ENCODE results near the gene INAFM2.

Gene INAFM2

GRCh38 chr15:40287505-40287904 is 36.0 kb upstream of the INAFM2 start:
- Histone ChIP-seq H3K79me2 (ENCODE audit: insufficient read depth, low read length) (no peaks in the 10 kb centered on the region), H3K4me1 (ENCODE audit: insufficient read depth, low read length, severe bottlenecking) (peaks cover 7% of the 10 kb centered on the region), H3K36me3 (ENCODE audit: insufficient read depth, low read length) (no peaks in the 10 kb centered on the region), H3K9ac (ENCODE audit: low read length) (no peak overlapping the region), H3K4me3 (ENCODE audit: low read depth, low read length, poor library complexity, severe bottlenecking) (no peak overlapping the region), H2AFZ (ENCODE audit: low read length) (no peak overlapping the region), H3K9me2 (ENCODE audit: low read depth, low read length) (no peaks in the 10 kb centered on the region), H4K20me1 (ENCODE audit: insufficient read depth, low read length) (no peaks in the 10 kb centered on the region), H3K9me3 (ENCODE audit: low read length) (no peaks in the 10 kb centered on the region), H3F3A (ENCODE audit: insufficient read depth, low read length) (no peaks in the 10 kb centered on the region), H3K4me2 (ENCODE audit: low read length) (no peak overlapping the region), H3K27ac (ENCODE audit: low read depth, low read length, poor library complexity, severe bottlenecking) (no peak overlapping the region), H3K27me3 (ENCODE audit: insufficient read depth, low read length) (no peaks in the 10 kb centered on the region; the same call in 1 of the 2 replicates)
- TF ChIP-seq EZH2 (IDR thresholded peaks at IDR 0.05; ENCODE audit: borderline replicate concordance, low read length) = no peak
- TF ChIP-seq CTCF (IDR thresholded peaks at IDR 0.05; ENCODE audit: low read length) = no peak

GRCh38 chr15:40287968-40288367 is 35.5 kb upstream of the INAFM2 start:
- Histone ChIP-seq H4K20me1 (ENCODE audit: insufficient read depth, low read length) (no peaks in the 10 kb centered on the region), H3K27ac (ENCODE audit: low read depth, low read length, poor library complexity, severe bottlenecking) (no peak overlapping the region), H3K79me2 (ENCODE audit: insufficient read depth, low read length) (no peaks in the 10 kb centered on the region), H3K4me1 (ENCODE audit: insufficient read depth, low read length, severe bottlenecking) (peaks cover 3% of the 10 kb centered on the region), H2AFZ (ENCODE audit: low read length) (no peak overlapping the region), H3K9me3 (ENCODE audit: low read length) (no peaks in the 10 kb centered on the region), H3K9ac (ENCODE audit: low read length) (no peak overlapping the region), H3K27me3 (ENCODE audit: insufficient read depth, low read length) (no peaks in the 10 kb centered on the region; the same call in 1 of the 2 replicates), H3K9me2 (ENCODE audit: low read depth, low read length) (no peaks in the 10 kb centered on the region), H3K4me2 (ENCODE audit: low read length) (no peak overlapping the region), H3F3A (ENCODE audit: insufficient read depth, low read length) (no peaks in the 10 kb centered on the region), H3K4me3 (ENCODE audit: low read depth, low read length, poor library complexity, severe bottlenecking) (no peak overlapping the region), H3K36me3 (ENCODE audit: insufficient read depth, low read length) (no peaks in the 10 kb centered on the region)
- TF ChIP-seq CTCF (IDR thresholded peaks at IDR 0.05; ENCODE audit: low read length) (no peak), EZH2 (IDR thresholded peaks at IDR 0.05; ENCODE audit: borderline replicate concordance, low read length) (no peak)

- no peak overlapping the region for H3K9ac ChIP-seq (ENCODE audit: low read length)
- H3K27ac ChIP-seq (ENCODE audit: low read depth, low read length, poor library complexity, severe bottlenecking) = no peak overlapping the region
- no peaks in the 10 kb centered on the region for H3K4me1 ChIP-seq (ENCODE audit: insufficient read depth, low read length, severe bottlenecking)
- H2AFZ ChIP-seq (ENCODE audit: low read length) = no peak overlapping the region
- H3F3A ChIP-seq (ENCODE audit: insufficient read depth, low read length) = no peaks in the 10 kb centered on the region
- H3K27me3 ChIP-seq (ENCODE audit: insufficient read depth, low read length) = no peaks in the 10 kb centered on the region; the same call in 1 of the 2 replicates
- TF ChIP-seq CTCF (IDR thresholded peaks at IDR 0.05; ENCODE audit: low read length) (no peak), EZH2 (IDR thresholded peaks at IDR 0.05; ENCODE audit: borderline replicate concordance, low read length) (no peak)
- H4K20me1 ChIP-seq (ENCODE audit: insufficient read depth, low read length) = no peaks in the 10 kb centered on the region
- no peak overlapping the region for H3K4me3 ChIP-seq (ENCODE audit: low read depth, low read length, poor library complexity, severe bottlenecking)
- H3K36me3 ChIP-seq (ENCODE audit: insufficient read depth, low read length) = no peaks in the 10 kb centered on the region
- no peak overlapping the region for H3K4me2 ChIP-seq (ENCODE audit: low read length)
- H3K9me2 ChIP-seq (ENCODE audit: low read depth, low read length) = no peaks in the 10 kb centered on the region
- no peaks in the 10 kb centered on the region for H3K9me3 ChIP-seq (ENCODE audit: low read length)
- H3K79me2 ChIP-seq (ENCODE audit: insufficient read depth, low read length) = no peaks in the 10 kb centered on the region
Measured at GRCh38 chr15:40289140-40289775, 34.2 kb upstream of the INAFM2 start.

Measured in OCI-LY1 (cell line).